Stimulated activated CD4-positive, alpha-beta T cell treated with anti-CD3 and anti-CD28 coated beads, Interleukin-2, amount 100 ng/mL, for 4 hours (primary cell): ENCODE measurements around the gene GFOD1.

ENCODE experiments used
- DNase-seq: peaks from one replicate; pipeline ENCODE4 v3.0.0-alpha.2; 2020; ENCODE audit warnings: low read depth

Gene GFOD1

DNA sequence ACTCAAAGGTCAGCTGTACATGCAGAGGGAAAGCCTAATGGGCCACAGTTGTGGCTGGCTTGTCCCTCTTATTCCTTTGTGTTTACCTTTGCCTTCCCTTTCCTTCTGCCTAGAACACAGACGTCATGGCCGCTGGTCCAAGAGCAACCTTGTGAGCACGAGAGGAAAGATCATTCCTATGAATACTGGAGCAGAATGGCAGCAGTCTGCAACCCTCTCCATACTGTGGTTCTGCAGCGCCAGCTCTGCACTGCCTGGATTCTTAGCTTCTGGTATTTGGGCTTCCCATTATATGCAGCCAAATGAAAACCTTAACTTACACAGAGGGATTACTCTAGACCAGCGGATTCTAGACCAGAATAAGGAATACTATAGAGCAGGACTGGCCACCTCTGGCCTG, 171.5 kb downstream of the GFOD1 start:
- DNase-seq, result no peak

- DNase-seq, result no peak
Observed at GRCh38 chr6:13314806-13315205, 172.6 kb downstream of the GFOD1 start.

- no peak for DNase-seq
Observed at GRCh38 chr6:13311155-13311554, 176.2 kb downstream of the GFOD1 start.

DNA sequence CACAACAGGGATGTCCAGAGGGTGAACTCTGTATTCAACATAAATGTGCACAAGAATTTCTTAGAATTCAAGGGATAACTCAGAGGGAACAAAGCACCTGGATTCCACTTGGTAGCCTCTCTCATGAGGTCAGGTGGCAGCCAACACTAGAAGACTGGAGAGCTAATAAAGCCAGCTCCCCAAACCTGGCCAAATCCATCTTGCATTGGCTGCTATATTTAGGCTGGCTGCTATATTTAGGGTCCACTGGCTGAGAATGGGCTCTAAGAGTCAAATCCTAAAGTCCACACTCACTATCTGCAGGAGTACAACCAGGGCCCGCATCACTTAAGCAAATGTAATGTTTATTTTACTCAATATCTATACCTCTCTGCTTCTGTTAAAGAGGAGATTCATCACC, 179.1 kb downstream of the GFOD1 start:
- DNase-seq, result no peak
